ENCODE measurements around the gene PMEPA1. TPM values are rescaled to one million over a fixed set of nuclear protein-coding genes. Genes with fewer than 3 reads are reported as not detected.

The PMEPA1 gene
- polyA plus RNA-seq, 1 donor = 18.9 TPM

DNA sequence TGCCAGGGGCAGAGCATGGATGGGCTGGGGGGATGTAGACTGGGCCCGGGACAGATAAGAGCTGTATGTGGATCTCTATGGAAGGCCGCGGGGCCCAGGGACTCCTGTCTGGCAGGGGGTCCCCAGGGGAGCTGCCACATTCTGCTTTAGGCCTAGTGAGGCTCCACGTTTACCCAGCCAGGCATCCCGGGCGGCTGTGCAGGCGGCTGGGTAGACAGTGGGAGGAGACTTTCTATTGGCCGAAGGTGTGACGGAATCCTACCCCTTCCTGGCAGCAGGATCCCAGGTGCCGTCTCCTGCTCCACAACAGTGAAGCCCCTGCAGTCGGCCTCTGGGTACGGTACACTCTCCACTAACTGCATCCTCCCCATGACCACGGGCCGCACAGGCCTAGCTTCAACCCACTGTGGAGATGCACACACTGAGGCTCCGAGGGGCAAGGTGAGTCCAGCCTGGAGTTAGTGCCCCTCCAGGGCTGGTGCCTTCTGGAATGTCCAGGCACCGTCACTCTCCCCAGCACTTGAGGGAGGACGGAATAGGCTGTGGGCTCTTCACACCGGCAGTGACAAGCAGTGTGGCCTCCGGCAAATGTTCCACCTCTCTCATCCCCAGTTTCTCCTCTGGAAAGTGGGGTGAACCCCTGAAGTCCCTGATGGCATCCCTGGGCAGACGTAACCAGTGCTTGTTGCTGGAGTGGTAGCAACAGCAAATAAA lies 52.8 kb downstream of the PMEPA1 start:
- Histone ChIP-seq H3K4me1 (ENCODE audit: control insufficient read depth, insufficient read depth, low read length) (no peaks in the 10 kb centered on the region), H3K27me3 (ENCODE audit: control insufficient read depth, insufficient read depth, low read length) (no peaks in the 10 kb centered on the region), H3K9me3 (ENCODE audit: control insufficient read depth, low read depth, low read length) (peaks cover 2% of the 10 kb centered on the region), H3K4me3 (ENCODE audit: low read length) (no peak overlapping the region), H3K27ac (ENCODE audit: low read length) (no peak overlapping the region), H3K36me3 (ENCODE audit: control insufficient read depth, insufficient read depth, low read length) (peaks cover 36% of the 10 kb centered on the region)
- WGBS (ENCODE audit: insufficient coverage, low lambda C conversion rate) = no CpG with 5 or more reads among the region's 20 CpGs
- no peak for DNase-seq

DNA sequence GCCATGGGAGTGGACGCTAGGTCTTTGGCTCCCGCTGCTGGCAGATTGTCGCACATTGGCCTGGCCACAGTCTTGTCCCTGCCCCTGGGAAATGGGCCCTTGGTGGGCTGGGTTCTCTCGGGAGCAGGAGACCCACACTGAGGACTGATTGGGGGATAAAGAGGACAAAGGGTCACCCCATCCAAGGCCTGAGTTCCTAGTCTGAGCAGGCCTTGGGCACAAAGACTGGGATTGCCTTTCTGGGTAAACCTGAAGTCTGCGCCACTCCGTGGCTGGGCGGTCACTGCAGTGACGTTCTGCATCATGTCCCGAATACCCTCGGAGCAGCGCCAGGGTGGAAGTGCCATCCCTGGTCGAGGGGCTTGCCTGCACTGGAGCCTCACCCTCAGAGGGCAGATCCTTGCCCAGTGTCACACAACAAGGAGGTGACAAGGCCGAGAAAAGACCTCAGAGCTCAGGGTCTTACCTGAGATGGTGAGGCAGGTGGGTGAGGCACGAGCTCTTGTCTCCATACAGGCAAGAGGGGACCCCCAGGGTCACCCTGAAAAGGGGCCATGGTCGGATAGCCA lies 53.5 kb downstream of the PMEPA1 start:
- H3K27ac ChIP-seq (ENCODE audit: low read length) = no peak overlapping the region
- peaks cover 2% of the 10 kb centered on the region for H3K9me3 ChIP-seq (ENCODE audit: control insufficient read depth, low read depth, low read length)
- no peak for DNase-seq
- no peaks in the 10 kb centered on the region for H3K4me1 ChIP-seq (ENCODE audit: control insufficient read depth, insufficient read depth, low read length)
- WGBS (ENCODE audit: insufficient coverage, low lambda C conversion rate) = no CpG with 5 or more reads among the region's 15 CpGs
- H3K36me3 ChIP-seq (ENCODE audit: control insufficient read depth, insufficient read depth, low read length) = peaks cover 39% of the 10 kb centered on the region
- no peak overlapping the region for H3K4me3 ChIP-seq (ENCODE audit: low read length)
- no peaks in the 10 kb centered on the region for H3K27me3 ChIP-seq (ENCODE audit: control insufficient read depth, insufficient read depth, low read length)

DNA sequence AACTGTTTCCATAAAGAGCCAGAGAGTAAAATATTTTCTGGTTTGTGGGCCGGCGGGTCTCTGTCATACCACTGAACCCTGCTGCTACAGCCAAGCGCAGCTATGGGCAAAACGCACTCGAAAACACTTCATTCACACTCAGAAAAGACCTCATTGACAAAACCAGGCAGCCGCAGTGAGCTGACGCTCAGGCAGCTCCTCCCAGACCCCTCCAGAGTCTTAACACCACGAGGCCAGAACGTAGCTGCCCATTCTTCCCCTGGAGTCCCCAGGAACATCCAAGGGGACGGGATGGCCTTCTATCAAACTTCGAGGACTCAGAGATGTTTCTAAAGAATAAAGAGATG lies 54.0 kb downstream of the PMEPA1 start:
- no peak for DNase-seq
- Histone ChIP-seq H3K27me3 (ENCODE audit: control insufficient read depth, insufficient read depth, low read length) (no peaks in the 10 kb centered on the region), H3K4me3 (ENCODE audit: low read length) (no peak overlapping the region), H3K27ac (ENCODE audit: low read length) (no peak overlapping the region), H3K4me1 (ENCODE audit: control insufficient read depth, insufficient read depth, low read length) (no peaks in the 10 kb centered on the region), H3K36me3 (ENCODE audit: control insufficient read depth, insufficient read depth, low read length) (peaks cover 41% of the 10 kb centered on the region), H3K9me3 (ENCODE audit: control insufficient read depth, low read depth, low read length) (no peaks in the 10 kb centered on the region)
- no CpG with 5 or more reads among the region's 11 CpGs for WGBS (ENCODE audit: insufficient coverage, low lambda C conversion rate)

DNA sequence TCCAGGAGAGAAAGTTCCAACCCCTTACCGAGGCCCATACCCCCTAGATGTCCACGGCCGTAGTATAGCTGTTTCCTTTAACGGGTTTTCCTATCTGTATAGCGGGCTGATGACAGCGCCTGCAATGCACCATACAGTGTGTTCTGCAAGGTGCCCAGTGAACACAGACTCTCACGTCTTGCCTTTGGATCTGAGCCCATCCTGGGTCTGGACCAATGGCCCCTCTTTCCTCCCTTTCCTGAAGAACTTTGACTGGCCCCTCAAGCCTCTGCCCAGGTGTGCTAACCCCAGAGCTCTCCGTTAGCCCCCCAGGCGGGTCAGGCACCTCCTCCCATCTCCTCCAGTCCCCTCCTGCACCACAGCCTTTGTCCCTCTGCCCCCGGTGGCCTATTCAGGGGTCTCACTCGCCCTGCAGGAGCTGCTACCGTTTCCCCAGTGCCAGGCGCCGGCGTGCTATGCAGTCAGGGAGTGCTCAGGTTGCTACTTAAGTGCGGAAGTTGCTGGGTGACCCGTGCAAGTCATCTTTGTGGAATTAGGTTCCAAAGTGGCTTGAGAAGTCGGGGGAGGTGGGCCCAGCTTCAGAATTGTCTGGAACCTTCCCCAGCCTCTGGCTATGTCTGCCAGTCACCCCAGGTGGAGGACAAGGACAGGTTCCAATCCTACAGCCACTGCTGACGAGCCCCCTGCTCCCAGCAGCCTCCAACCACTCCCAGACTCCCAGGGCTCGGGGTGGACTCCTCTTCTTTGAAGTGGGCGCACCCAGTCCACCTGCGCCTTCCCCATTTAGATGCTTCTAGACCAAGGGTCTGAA lies 54.6 kb downstream of the PMEPA1 start:
- Histone ChIP-seq H3K27ac (ENCODE audit: low read length) (no peak overlapping the region), H3K36me3 (ENCODE audit: control insufficient read depth, insufficient read depth, low read length) (peaks cover 47% of the 10 kb centered on the region), H3K4me1 (ENCODE audit: control insufficient read depth, insufficient read depth, low read length) (no peaks in the 10 kb centered on the region), H3K4me3 (ENCODE audit: low read length) (no peak overlapping the region), H3K27me3 (ENCODE audit: control insufficient read depth, insufficient read depth, low read length) (no peaks in the 10 kb centered on the region), H3K9me3 (ENCODE audit: control insufficient read depth, low read depth, low read length) (no peaks in the 10 kb centered on the region)
- no peak for DNase-seq
- 100% methylated on average over 2 of the region's 22 CpGs for WGBS (ENCODE audit: insufficient coverage, low lambda C conversion rate)

DNA sequence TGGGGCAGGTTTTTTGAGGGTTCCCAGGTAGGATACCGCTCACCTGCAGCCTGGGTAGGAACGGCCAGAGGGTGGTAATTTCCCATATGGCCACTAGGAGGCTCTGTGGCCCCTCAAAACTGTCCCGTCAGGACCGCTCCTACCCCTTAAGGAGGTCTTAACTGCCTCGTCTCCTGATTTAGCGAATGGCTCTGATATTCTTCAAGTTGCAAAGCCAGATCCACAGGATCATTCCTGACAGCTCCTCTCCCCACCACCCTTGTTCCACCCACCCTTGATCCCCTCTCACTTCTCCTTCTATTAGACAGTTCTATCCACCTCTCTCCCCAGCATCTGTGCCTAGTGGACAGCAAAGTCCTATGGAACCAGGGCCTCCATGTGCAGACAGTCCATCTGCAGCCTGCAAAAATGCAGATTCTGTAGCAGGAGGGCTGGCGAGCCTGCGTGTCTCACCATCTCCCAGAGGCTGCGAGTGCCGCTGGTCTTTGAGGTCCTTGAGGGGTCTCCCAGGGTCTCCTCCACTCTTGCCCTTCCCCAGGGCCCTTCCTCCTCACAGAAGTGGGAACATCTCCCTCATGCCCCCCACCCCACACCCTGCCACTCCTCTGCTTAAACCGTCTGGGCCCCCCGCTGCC lies 55.3 kb downstream of the PMEPA1 start:
- Histone ChIP-seq H3K4me1 (ENCODE audit: control insufficient read depth, insufficient read depth, low read length) (no peaks in the 10 kb centered on the region), H3K36me3 (ENCODE audit: control insufficient read depth, insufficient read depth, low read length) (peaks cover 47% of the 10 kb centered on the region), H3K27me3 (ENCODE audit: control insufficient read depth, insufficient read depth, low read length) (no peaks in the 10 kb centered on the region), H3K27ac (ENCODE audit: low read length) (no peak overlapping the region), H3K4me3 (ENCODE audit: low read length) (no peak overlapping the region), H3K9me3 (ENCODE audit: control insufficient read depth, low read depth, low read length) (no peaks in the 10 kb centered on the region)
- peak; percentile 42 to 54 for DNase-seq
- WGBS (ENCODE audit: insufficient coverage, low lambda C conversion rate) = no CpG with 5 or more reads among the region's 12 CpGs

DNA sequence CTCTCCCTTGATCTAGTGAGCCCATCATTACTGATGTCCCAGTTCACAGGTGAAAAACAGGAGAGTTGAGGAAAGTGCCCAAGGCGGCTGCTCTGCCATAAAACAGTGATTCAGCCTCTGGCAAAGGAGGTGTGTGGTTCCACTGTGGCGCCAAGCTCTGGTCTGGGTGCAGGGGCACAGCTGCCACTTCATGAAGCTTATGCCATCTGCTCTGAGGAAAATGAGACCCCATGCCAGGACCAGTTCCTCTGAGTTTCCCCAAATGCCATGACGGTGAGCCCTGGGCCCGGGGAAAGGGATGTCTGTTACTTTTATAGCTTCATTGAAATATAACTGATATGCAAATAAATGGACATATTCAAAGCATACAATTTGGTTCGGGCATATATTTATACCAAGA lies 55.9 kb downstream of the PMEPA1 start:
- H3K36me3 ChIP-seq (ENCODE audit: control insufficient read depth, insufficient read depth, low read length) = peaks cover 42% of the 10 kb centered on the region
- no peak for DNase-seq
- WGBS (ENCODE audit: insufficient coverage, low lambda C conversion rate) = 100% methylated on average over 1 of the region's 5 CpGs

DNA sequence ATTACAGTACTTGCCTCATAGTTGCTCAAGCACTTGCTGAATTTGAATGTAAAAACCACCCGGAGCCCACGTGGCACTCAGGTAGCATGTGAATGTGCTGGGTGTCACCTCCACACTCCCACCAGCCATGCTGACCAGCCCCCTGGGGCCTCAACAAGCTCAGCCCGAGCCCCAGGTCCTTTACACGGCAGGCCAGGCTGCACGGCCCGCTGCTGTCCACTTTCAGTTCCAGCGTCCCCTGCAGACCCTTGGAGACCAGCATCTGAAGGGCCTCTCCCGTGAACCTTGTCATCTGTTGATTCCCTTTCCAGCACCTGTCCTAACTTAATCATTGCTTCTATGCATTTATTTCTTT lies 56.3 kb downstream of the PMEPA1 start:
- no CpG with 5 or more reads among the region's 8 CpGs for WGBS (ENCODE audit: insufficient coverage, low lambda C conversion rate)
- Histone ChIP-seq H3K4me1 (ENCODE audit: control insufficient read depth, insufficient read depth, low read length) (no peaks in the 10 kb centered on the region), H3K36me3 (ENCODE audit: control insufficient read depth, insufficient read depth, low read length) (peaks cover 38% of the 10 kb centered on the region), H3K27ac (ENCODE audit: low read length) (no peak overlapping the region), H3K27me3 (ENCODE audit: control insufficient read depth, insufficient read depth, low read length) (no peaks in the 10 kb centered on the region), H3K4me3 (ENCODE audit: low read length) (no peak overlapping the region), H3K9me3 (ENCODE audit: control insufficient read depth, low read depth, low read length) (no peaks in the 10 kb centered on the region)
- DNase-seq = no peak

More for the DNA sequence above, 55.9 kb downstream of the PMEPA1 start:
- Histone ChIP-seq H3K4me3 (ENCODE audit: low read length) (no peak overlapping the region), H3K27ac (ENCODE audit: low read length) (no peak overlapping the region), H3K27me3 (ENCODE audit: control insufficient read depth, insufficient read depth, low read length) (no peaks in the 10 kb centered on the region), H3K4me1 (ENCODE audit: control insufficient read depth, insufficient read depth, low read length) (no peaks in the 10 kb centered on the region), H3K9me3 (ENCODE audit: control insufficient read depth, low read depth, low read length) (no peaks in the 10 kb centered on the region)

DNA sequence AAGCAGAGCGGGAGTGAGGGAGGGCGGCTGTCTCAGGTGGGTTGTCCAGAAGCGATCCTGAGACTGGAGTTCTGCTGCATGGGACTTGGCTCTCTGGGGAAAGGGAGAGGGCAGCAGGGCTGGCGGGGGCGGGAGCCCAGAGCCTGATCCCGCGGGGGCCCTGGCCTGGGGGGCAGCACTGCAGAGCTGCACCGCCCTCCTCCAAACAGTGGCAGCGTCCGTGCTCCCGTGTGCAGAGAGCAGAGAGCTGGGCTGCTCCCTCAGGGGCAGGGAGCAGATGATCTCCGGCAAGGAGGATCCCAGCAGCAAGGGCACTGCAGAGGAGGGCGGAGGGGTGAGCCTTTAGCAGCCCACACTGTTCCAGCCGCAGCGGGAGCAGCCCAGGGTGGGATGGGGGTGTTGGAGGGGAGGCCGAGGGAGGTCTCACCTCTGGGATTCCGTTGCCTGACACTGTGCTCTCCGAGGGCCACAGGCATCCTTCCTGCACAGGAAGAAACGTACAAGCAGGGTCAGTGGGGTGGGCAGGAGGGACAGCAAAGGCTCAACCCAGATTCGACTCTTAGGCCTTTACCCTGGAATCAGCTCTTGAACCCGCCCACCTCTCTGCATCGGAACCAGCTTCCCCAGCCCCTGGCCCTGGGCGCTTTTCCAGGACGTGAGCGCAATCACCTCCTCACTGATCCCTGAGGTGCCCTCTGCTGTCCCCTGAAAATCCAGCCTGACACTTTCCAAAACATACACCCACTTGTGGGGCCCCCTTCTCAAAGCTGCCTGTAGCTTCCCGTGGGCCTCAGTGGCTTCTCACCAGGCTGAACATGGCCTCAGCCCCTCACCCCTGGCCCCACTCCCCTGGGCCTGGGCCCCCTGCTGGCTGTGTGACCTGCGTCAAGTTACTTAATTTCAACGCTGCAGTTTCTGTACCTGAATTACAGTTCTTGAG lies 56.9 kb downstream of the PMEPA1 start:
- Histone ChIP-seq H3K27ac (ENCODE audit: low read length) (no peak overlapping the region), H3K27me3 (ENCODE audit: control insufficient read depth, insufficient read depth, low read length) (no peaks in the 10 kb centered on the region), H3K9me3 (ENCODE audit: control insufficient read depth, low read depth, low read length) (no peaks in the 10 kb centered on the region), H3K4me3 (ENCODE audit: low read length) (no peak overlapping the region), H3K36me3 (ENCODE audit: control insufficient read depth, insufficient read depth, low read length) (peaks cover 34% of the 10 kb centered on the region), H3K4me1 (ENCODE audit: control insufficient read depth, insufficient read depth, low read length) (no peaks in the 10 kb centered on the region)
- DNase-seq = no peak
- no CpG with 5 or more reads among the region's 28 CpGs for whole genome bisulfite sequencing (ENCODE audit: insufficient coverage, low lambda C conversion rate)

DNA sequence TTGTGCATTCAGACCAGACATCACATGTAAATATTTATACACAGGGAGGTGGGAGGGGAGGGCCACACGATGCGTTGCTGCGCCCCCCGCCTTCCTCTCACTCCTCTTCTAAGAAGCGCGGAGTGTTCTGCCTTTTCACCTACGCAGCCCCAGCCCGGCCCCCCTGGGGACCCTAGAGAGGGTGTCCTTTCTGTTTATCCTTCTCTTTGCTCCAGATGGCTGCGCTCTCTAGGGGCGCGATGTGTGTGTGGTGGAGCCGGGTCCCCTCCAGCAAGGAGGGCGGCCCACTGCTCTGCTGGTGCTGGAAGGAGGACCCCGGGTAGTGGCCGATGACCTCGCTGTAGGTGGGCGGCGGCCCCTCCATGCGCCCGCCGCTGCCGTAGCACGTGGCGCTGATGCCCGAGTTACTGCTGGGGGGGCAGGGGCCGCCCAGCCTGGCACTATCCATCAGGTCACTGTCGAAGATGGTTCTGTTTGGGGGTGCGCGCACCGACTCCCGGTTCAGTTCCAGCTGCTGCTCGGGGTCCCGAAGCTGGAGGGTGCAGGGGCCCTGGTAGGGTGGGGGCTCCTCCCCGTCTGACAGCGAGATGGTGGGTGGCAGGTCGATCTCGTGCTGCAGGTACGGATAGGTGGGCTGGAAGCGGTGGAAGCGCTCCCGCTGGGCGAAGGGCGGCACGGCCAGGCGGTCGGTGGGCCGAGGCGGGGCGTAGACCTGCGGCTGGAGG lies 57.8 kb downstream of the PMEPA1 start:
- H3K4me1 ChIP-seq (ENCODE audit: control insufficient read depth, insufficient read depth, low read length) = no peaks in the 10 kb centered on the region
- H3K27ac ChIP-seq (ENCODE audit: low read length) = no peak overlapping the region
- no peaks in the 10 kb centered on the region for H3K27me3 ChIP-seq (ENCODE audit: control insufficient read depth, insufficient read depth, low read length)
- H3K36me3 ChIP-seq (ENCODE audit: control insufficient read depth, insufficient read depth, low read length) = peaks cover 27% of the 10 kb centered on the region
- no CpG with 5 or more reads among the region's 50 CpGs for WGBS (ENCODE audit: insufficient coverage, low lambda C conversion rate)
- no peaks in the 10 kb centered on the region for H3K9me3 ChIP-seq (ENCODE audit: control insufficient read depth, low read depth, low read length)
- H3K4me3 ChIP-seq (ENCODE audit: low read length) = no peak overlapping the region
- peak in 1 of 2 donors; percentile 35 for DNase-seq

Data from large intestine (tissue), 3 donors.